A549 (cell line): ENCODE data around the gene CFAP77. TPM values are rescaled to one million over a fixed set of nuclear protein-coding genes. Genes with fewer than 3 reads are reported as not detected.

Experiments used
- ATAC-seq, 2 experiments: fragments of 200-7000 bp in 1 of 2; fragments of >200 bp in 1 of 2; cut with Nextera tagmentation in 1 of 2; cut with Tn5 transposase in 1 of 2; 3 replicates each; pipeline versions ENCODE4 v1.8.0 to v1.9.1; 2018 to 2020; ENCODE audit warnings: mild to moderate bottlenecking in 1 of 2, moderate library complexity in 1 of 2
- CTCF ChIA-PET: fragments of 300-600 bp; sonication (Branson Sonifier 250); formaldehyde crosslinking; extraction: SDS; loops from one replicate; lab custom pipeline; 2021; ENCODE audit warnings: antibody characterized with exemption, inconsistent platforms; lab: Yijun Ruan, JAX
- POLR2A ChIA-PET: fragments of 350-600 bp; formaldehyde crosslinking; extraction: SDS; loops from one replicate; lab custom pipeline; 2021; ENCODE audit warnings: antibody characterized with exemption, inconsistent platforms; lab: Yijun Ruan, JAX
- DNase-seq, 2 experiments: peaks; one replicate each; pipeline versions ENCODE4 v3.0.0 to v3.0.0-alpha.2; 2011 to 2016; ENCODE audit warnings: low read depth in 1 of 2, low spot score in 1 of 2
- FAIRE-seq: peaks from 2 replicates; lab custom pipeline; 2011; peaks lifted over from hg19 to GRCh38; lab: Jason Lieb, UNC
- H3K27ac ChIP-seq, 2 experiments: fragments of >200 bp; sonication (Bioruptor Twin); formaldehyde crosslinking; 3 replicates each; pipeline ENCODE4 v1.5.1; 2016 to 2017
- H3K4me1 ChIP-seq: fragments of >200 bp; sonication (Bioruptor Twin); formaldehyde crosslinking; 3 replicates; pipeline ENCODE4 v1.6.1; 2016
- H3K4me2 ChIP-seq: fragments of >200 bp; sonication (Bioruptor Twin); formaldehyde crosslinking; 3 replicates; pipeline ENCODE4 v1.6.1; 2016
- H3K4me3 ChIP-seq: fragments of >200 bp; sonication (Bioruptor Twin); formaldehyde crosslinking; 3 replicates; pipeline ENCODE4 v1.5.1; 2016
- H3K9me3 ChIP-seq: fragments of >200 bp; sonication (Bioruptor Twin); formaldehyde crosslinking; 3 replicates; pipeline ENCODE4 v1.6.1; 2016
- ATOH8 ChIP-seq: fragments of 250-450 bp; sonication (Bioruptor Pico); IDR thresholded peaks from 2 replicates; pipeline ENCODE4 v1.5.0; 2020; ENCODE audit warnings: low read depth, mild to moderate bottlenecking, moderate library complexity
- BCL3 ChIP-seq: fragments of >200 bp; sonication (Bioruptor Twin); formaldehyde crosslinking; IDR thresholded peaks from 3 replicates; pipeline ENCODE4 v1.6.1; 2016
- CTCF ChIP-seq: fragments of >200 bp; sonication (Bioruptor Twin); formaldehyde crosslinking; IDR thresholded peaks from 3 replicates; pipeline ENCODE4 v1.5.1; 2016
- EHF ChIP-seq: fragments of 250-450 bp; sonication (Bioruptor Pico); IDR thresholded peaks from 2 replicates; pipeline ENCODE4 v1.5.0; 2020; ENCODE audit warnings: mild to moderate bottlenecking
- EHMT2 ChIP-seq: fragments of 200-600 bp; sonication (generic); IDR thresholded peaks from 2 replicates; pipeline ENCODE4 v1.6.1; 2016; ENCODE audit warnings: antibody characterized with exemption, low read depth, mild to moderate bottlenecking, moderate library complexity
- ELK1 ChIP-seq: fragments of 150-350 bp; IDR thresholded peaks from 2 replicates; pipeline ENCODE4 v1.6.1; 2014; ENCODE audit warnings: low read depth, mild to moderate bottlenecking, low read length
- FOSL2 ChIP-seq, 2 experiments: fragments of 450-650 bp in 1 of 2; fragments of >200 bp in 1 of 2; sonication (Bioruptor Twin) in 1 of 2; formaldehyde crosslinking; IDR thresholded peaks; 2 replicates each; pipeline versions ENCODE4 v1.5.0 to v1.6.1; 2016 to 2020; ENCODE audit warnings: mild to moderate bottlenecking in 1 of 2, moderate library complexity in 1 of 2
- HEYL ChIP-seq: fragments of 250-450 bp; sonication (Bioruptor Pico); IDR thresholded peaks from 2 replicates; pipeline ENCODE4 v1.8.0; 2021; ENCODE audit warnings: mild to moderate bottlenecking, moderate library complexity
- JUNB ChIP-seq: fragments of >200 bp; sonication (Bioruptor Twin); formaldehyde crosslinking; IDR thresholded peaks from 2 replicates; pipeline ENCODE4 v1.6.1; 2016
- MAX ChIP-seq: IDR thresholded peaks from 2 replicates; pipeline ENCODE4 v1.6.1; 2012
- NR3C1 ChIP-seq: fragments of >200 bp; sonication (Bioruptor Twin); formaldehyde crosslinking; IDR thresholded peaks from 3 replicates; pipeline ENCODE4 v1.6.1; 2017
- POLR2AphosphoS2 ChIP-seq: conservative IDR thresholded peaks from 2 replicates; pipeline ENCODE4 v1.6.1; 2012; ENCODE audit warnings: low read length, improper control_type of control experiment, inconsistent platforms
- SREBF2 ChIP-seq: fragments of 450-650 bp; IDR thresholded peaks from 2 replicates; pipeline ENCODE4 v1.6.1; 2014; ENCODE audit warnings: mild to moderate bottlenecking, moderate library complexity
- TFCP2L1 ChIP-seq: fragments of 250-450 bp; sonication (Bioruptor Pico); IDR thresholded peaks from 2 replicates; pipeline ENCODE4 v1.5.0; 2021; ENCODE audit warnings: mild to moderate bottlenecking
- WGBS: methylation state at CpG from one replicate; pipeline ENCODE4 v1.1.6; 2017; ENCODE audit errors: missing lambda C conversion rate; 5-methylcytosine and 5-hydroxymethylcytosine counted together
- polyA plus RNA-seq, 4 experiments: library from polyadenylated mRNA; depleted of rRNA in 3 of 4; stranded (reverse); fragments of >200 nt; fragmentation: RNase III in 1 of 4; extraction: RNeasy Plus Mini Kit Qiagen cat#74134 plus additional on column Dnase treatment in 1 of 4; gene quantifications; 2 replicates in 3 of 4; 3 replicates in 1 of 4; pipeline ENCODE4 v1.2.3, GENCODE V29; 2011 to 2017

CFAP77 gene
- polyA plus RNA-seq, 2 of the 4 experiments (the other 2 are of a cell fraction), result 0.05 TPM; not detected in 1

GRCh38 chr9:132479733-132480132 lies 69.7 kb downstream of the CFAP77 start:
- TF ChIP-seq CTCF (no peak), ATOH8 (CRISPR knock-in tag) (no peak)
- TF ChIP-seq, all 56 proteins: peak for 0
- CTCF ChIA-PET, result interaction anchor here (1.3 kb wide), 1 partner anchor 8 kb away, joined by 4 read pairs; no protein-coding TSS in a partner anchor
- 67% methylated on average over 10 of the region's 10 CpGs for WGBS
- Histone ChIP-seq H3K4me1 (no peaks in the 10 kb centered on the region), H3K4me2 (no peak overlapping the region), H3K9me3 (no peaks in the 10 kb centered on the region), H3K4me3 (no peak overlapping the region), H3K27ac (no peak overlapping the region)
- FAIRE-seq (no peak), ATAC-seq (no peak), DNase-seq (no peak)
- POLR2A ChIA-PET, result no interaction called here

- Histone ChIP-seq H3K27ac (no peak overlapping the region), H3K9me3 (no peaks in the 10 kb centered on the region), H3K4me1 (no peaks in the 10 kb centered on the region), H3K4me3 (no peak overlapping the region)
- WGBS, result 61% methylated on average over 20 of the region's 20 CpGs
- ChIA-PET POLR2A (no interaction called here), CTCF (interaction anchor here (0.7 to 1.7 kb wide), 3 partner anchors 10 to 94 kb away, joined by 3 to 4 read pairs (median 4); no protein-coding TSS in a partner anchor)
- DNase-seq, result no peak
- FAIRE-seq, result no peak
- no peak for ATAC-seq
- TF ChIP-seq BCL3 (no peak), TFCP2L1 (CRISPR knock-in tag) (no peak), MAX (no peak), EHF (no peak), HEYL (CRISPR knock-in tag) (no peak), NR3C1 (no peak), FOSL2 (IDR thresholded peaks at IDR 0.05) (no peak), FOSL2 (CRISPR knock-in tag; IDR thresholded peaks at IDR 0.05) (no peak), EHMT2 (no peak), SREBF2 (no peak), JUNB (no peak), POLR2AphosphoS2 (no peak), ATOH8 (CRISPR knock-in tag) (no peak), ELK1 (no peak)
- TF ChIP-seq, all 56 proteins: peak for 0
- no peak overlapping the region for H3K4me2 ChIP-seq
Observed at GRCh38 chr9:132481053-132481849, 71.2 kb downstream of the CFAP77 start.
